Activated CD4-positive, alpha-beta T cell treated with anti-CD3 and anti-CD28 coated beads for 48 hours (primary cell): ENCODE measurements around the gene TXNIP.
A peak's percentile ranks its signal among the peaks of the same experiment; 100 is the strongest.

Experiments used
- DNase-seq: peaks from one replicate; pipeline ENCODE4 v3.0.0-alpha.2; 2020

The TXNIP gene

DNA sequence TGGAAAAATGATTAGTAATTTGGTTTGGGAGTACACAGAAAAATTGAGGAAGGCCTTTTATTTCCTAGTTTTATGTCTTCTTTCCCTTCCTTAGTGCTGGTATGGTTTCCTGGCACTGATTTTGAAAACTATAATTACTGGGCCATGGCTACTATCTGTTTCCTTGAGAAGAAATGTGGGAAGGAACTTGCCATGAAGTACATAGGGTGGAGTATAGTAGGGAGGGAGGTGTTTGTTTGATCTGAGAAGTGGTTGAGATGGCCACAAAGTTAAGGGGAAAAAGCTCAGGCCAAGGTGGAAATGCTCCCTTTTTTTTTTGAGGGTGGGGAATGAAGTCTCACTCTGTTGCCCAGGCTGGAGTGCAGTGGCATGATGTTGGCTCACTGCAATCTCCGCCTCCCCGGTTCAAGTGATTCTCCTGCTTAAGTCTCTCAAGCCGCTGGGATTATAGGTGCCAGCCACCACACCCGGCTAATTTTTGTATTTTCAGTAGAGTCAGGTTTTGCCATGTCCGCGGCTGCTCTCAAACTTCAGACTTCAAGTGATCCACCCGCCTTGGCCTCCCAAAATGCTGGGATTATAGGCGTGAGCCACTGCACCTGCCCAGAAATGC lies 13.9 kb upstream of the TXNIP start:
- DNase-seq, result no peak

DNA sequence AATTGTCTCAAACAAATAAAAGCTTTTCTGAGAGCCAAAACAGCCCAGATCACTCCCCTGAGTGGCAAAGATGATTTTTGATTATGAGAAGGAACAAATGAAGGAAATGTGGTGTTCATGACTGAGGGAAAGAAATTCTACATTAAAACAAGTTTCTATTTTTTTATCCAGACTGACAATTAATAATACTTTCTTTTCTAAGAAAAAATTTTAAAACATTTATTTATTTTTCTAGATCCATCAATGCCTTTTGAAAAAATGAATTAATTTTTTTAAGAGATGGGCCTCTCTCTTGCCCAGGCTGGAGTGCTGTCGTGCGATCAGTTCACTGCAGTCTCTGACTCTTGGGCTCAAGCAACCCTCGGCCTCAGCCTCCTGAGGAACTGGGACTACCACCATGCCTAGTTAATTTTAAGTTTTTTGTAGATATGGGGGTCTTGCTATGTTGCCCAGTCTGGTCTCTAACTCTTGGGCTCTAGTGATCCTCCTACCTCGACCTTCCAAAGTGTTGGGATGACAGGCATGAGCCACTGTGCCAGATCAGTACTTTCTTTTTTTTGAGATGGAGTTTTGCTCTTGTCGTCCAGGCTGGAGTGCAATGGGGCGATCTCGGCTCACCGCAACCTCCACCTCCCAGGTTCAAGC lies 11.2 kb upstream of the TXNIP start:
- DNase-seq, result no peak

GRCh38 chr1:146001709-146002108 lies 5.3 kb upstream of the TXNIP start:
- DNase-seq, result no peak

DNA sequence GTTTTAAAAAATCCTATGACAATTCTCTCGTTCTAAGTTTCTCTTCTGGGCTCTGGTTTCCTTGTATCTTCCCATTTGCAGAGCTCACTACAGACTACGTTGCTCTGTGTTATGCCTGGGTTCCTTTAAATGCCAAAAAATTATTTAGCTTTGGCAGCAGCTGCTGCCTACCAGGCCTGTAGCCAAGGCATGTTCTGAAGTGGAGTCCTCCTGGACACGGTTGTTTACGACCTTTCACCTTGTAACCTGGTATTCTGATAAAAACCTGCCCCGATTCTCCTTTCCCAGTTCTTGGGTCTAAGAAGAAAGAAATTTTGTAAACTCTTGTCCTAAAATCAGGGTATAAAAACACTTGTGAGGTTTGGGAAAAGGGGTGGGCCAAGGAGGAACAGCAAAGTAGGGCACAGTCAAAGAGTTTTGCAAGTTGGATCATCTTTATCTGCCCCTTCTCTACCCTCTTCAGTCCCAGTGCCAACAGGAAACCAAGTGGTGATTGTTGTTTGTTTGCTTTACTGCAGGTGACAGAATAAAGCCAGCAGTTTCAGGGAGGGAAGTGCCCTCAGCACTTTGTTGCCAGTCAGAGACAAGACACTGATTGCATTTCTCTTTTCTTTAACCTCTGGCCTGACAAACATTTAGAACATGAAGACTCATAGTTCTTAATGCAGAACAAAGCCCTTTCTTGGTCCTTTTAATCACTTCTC lies 3.1 kb upstream of the TXNIP start:
- DNase-seq, result no peak

- DNase-seq, result no peak
Measured at GRCh38 chr1:145997718-145998023, 1.3 kb upstream of the TXNIP start.

DNA sequence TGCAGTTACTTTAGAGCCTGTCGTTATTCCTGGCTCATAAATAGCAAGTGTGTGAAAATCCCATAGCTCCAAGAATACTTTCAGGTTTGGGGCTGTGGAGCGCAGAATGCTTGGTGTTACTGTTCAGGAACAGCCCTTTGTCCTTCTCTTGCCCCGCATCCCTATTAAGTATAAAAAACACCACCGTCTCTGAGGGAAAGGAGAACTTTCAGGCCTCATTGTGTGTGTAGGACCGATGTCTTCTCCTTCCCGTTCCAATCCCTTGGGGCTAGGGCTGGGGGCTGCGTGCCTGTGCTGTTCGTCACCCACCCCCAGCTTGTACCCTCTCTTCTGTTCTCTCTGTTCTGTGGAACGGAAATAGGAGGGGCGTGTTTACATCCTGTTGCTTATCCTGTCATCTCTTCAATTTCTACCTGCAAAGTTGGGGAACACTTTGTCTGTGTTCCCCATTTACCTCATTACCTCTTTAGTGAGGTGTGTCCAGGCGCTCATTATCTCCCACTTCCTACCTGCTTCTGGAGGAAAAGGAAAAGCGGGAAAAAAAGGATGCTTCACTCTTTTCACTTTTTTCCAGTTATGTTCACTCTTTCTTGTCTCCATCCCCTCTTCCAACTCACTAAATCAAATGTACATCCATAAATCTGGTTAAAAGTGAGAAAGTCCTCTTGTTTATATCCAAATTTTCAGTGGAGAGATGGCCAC lies 788 bp upstream of the TXNIP start:
- peak; percentile 63 for DNase-seq

- no peak for DNase-seq
Measured at GRCh38 chr1:145995964-145996432, 381 bp downstream of the TXNIP start.

DNA sequence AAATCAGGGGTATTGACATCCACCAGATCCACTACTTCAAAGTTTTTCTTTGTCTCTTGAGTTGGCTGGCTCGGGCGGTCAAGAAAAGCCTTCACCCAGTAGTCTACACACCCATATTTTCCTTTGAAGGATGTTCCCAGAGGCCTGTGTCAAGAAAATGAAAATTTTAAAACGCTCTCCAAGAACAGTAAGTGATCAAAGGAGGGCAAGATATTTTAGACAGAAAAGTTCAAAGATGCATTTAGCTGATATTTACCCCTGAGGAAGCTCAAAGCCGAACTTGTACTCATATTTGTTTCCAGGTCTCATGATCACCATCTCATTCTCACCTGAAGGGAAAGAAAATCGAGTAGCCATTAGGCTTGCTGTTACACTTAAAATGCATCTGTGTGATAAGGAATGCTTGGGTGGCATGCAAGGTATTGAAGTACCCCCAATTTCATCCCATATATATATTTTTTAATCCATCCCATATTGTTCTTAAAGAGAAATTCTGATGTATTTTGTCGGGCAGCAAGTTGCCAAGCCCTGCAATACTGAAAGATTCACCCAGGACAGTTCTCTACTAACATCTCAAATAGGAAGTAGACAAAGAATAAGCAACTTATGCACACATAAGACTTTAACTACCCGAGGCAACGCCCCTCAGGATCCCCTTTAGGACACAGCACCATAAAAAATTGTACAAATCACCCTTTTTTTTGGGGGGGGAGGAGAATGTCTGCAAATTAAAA lies 1.1 kb downstream of the TXNIP start:
- DNase-seq, result no peak

- DNase-seq, result peak; percentile 66
Measured at GRCh38 chr1:145994391-145995120, 1.8 kb downstream of the TXNIP start.

- DNase-seq, result no peak
Measured at GRCh38 chr1:145993618-145994390, 2.6 kb downstream of the TXNIP start.

GRCh38 chr1:145992958-145993617 lies 3.3 kb downstream of the TXNIP start:
- no peak for DNase-seq

- DNase-seq, result no peak
Measured at GRCh38 chr1:145992502-145992936, 3.9 kb downstream of the TXNIP start.

DNA sequence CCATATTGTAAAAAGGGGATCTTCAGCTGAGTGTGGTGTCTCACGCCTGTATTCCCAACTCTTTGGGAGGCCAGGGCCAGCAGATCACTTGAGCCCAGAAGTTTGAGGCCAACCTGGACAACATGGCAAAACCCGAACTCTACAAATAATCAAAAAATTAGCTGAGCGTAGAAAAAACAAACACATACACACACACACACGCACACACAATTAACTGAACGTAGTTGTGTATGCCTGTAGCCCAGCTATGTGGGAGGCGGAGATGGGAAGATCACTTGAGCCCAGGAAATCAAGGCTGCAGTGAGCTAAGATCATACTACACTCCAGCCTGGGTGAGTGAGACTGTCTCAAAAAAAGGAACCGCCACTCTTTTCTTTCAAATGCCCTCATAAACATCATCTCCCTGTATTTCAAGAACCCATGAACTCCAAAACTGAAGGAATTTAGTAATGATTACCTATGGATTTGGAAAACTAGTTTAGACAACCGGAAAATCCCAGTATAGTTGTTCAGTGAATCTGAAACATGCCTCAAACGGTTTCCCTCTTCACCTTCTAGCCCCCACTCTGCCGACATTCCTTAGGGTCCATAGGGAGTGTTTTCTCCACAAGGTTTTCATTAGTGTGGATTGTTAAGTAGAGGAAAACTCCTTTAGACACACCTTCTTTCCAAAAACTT lies 4.5 kb downstream of the TXNIP start:
- DNase-seq, result no peak

DNA sequence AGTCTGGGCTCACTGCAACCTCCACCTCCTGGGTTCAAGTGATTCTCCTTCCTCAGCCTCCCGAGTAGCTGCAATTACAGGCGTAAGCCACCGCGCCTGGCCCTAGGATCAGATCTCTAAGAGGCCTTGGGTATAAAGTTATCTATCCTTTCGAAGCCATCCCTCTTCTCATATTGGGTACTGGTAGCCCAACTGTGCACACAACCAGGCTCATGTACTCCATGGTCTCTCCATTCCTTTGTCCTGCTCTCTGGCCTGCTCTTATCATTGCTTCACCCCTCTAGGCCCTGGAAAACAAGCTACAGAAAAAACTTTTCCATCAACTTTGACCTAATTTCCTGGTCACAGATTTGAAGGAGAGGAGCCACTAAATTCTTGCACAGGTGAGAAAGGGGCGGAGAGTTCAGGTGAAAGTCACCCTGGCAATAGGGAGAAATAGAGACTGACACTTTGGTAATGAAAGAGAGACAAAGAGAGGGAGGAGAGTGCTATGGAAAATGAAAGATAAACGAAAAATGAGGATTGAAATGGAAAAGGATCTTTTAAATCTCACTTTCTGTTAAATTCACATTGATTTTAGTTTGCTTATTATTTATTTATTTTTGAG lies 6.0 kb downstream of the TXNIP start:
- no peak for DNase-seq

GRCh38 chr1:145988773-145989172 lies 7.6 kb downstream of the TXNIP start:
- DNase-seq, result no peak

DNA sequence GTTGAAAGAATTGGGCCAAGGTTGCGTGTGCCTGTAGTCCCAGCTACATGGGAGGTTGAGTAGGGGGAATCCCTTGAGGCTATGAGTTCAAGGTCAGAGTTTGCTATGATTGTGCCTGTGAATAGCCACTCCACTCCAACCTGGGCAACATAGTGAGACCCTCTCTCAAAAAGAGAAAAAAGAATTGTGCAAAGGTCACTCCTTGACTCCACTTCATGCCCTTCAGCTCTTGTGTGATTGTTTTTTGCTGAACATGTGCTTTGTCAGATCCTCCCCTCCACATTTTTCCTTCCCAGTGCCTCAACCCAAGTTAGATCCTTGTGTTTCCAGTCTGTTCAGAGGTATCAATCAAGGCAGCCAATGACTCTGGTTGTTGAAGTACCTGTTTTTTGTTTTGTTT lies 8.5 kb downstream of the TXNIP start:
- no peak for DNase-seq

GRCh38 chr1:145986551-145986950 lies 9.8 kb downstream of the TXNIP start:
- no peak for DNase-seq

DNA sequence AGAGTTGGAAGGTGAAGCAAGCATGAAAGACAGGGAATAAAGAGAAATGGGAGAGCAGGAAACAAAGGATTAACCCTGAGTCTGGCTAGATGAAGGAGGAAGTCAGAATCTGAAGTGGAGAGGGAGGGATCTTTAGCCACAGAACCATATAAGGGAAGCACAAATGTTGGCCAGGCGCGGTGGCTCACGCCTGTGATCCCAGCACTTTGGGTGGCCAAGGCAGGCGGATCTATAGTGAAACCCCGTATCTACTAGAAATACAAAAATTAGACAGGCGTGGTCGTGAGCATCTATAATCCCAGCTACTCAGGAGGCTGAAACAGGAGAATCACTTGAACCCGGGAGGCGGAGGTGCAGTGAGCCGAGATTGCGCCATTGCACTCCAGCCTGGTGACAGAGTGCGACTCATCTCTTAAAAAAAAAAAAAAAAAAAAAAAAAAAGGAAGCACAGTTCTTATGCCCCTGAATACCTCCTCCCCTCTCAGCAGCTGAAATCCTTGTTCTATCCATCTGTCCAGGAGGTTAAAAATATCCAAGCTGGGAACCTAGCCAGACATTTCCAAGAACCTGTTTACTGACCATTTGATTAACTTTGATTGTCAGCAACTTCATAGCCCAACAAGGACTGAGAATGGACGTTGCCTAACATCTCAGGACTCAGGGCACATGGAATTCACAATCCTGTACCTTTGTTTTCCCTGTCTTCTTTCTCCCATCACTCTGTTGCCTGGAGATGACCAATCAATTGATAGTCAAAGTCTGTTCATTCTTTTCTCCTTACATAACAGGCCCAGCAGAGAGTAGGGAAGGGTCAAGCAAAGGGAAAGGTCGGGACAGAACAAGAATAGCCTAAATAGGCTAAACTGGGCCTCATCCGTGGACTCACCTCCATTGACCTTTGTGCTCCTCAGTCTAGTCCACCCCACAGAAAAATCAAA lies 10.6 kb downstream of the TXNIP start:
- DNase-seq, result no peak

GRCh38 chr1:145985129-145985501 lies 11.3 kb downstream of the TXNIP start:
- no peak for DNase-seq
